GM23338 (cell line): ENCODE measurements around the gene ALDH1A2. TPM values are rescaled to one million over a fixed set of nuclear protein-coding genes. Genes with fewer than 3 reads are reported as not detected.

Experiments used
- ATAC-seq: fragments of 200-7000 bp; cut with Tn5 transposase; 3 replicates; pipeline ENCODE4 v1.9.1; 2020
- DNase-seq: peaks from one replicate; pipeline ENCODE4 v3.0.0-alpha.2; 2015; ENCODE audit warnings: low spot score
- H2AFZ ChIP-seq: fragments of 200-600 bp; sonication (generic); 2 replicates; pipeline ENCODE4 v1.8.0; 2016; ENCODE audit warnings: antibody characterized with exemption, mild to moderate bottlenecking, moderate library complexity
- H3F3A ChIP-seq: fragments of 200-600 bp; sonication (generic); replicated peaks from 2 replicates; pipeline ENCODE4 v1.8.0; 2017; ENCODE audit warnings: antibody characterized with exemption, mixed run types, low read depth
- H3K27ac ChIP-seq: fragments of 200-600 bp; sonication (generic); 2 replicates; pipeline ENCODE4 v1.6.1; 2016; ENCODE audit warnings: low read depth
- H3K27me3 ChIP-seq: fragments of 200-600 bp; sonication (generic); 2 replicates; pipeline ENCODE4 v1.8.0; 2016; ENCODE audit warnings: mild to moderate bottlenecking, mixed run types, moderate library complexity; ENCODE audit not compliant: insufficient read depth
- H3K36me3 ChIP-seq: fragments of 200-600 bp; sonication (generic); 2 replicates; pipeline ENCODE4 v1.8.0; 2016; ENCODE audit warnings: mild to moderate bottlenecking; ENCODE audit not compliant: insufficient read depth
- H3K4me1 ChIP-seq: fragments of 200-600 bp; sonication (generic); 2 replicates; pipeline ENCODE4 v1.8.0; 2016; ENCODE audit warnings: mild to moderate bottlenecking, moderate library complexity; ENCODE audit not compliant: insufficient read depth
- H3K4me2 ChIP-seq: fragments of 200-600 bp; sonication (generic); 2 replicates; pipeline ENCODE4 v1.7.1; 2017; ENCODE audit warnings: mixed run types
- H3K4me3 ChIP-seq: fragments of 200-600 bp; sonication (generic); 2 replicates; pipeline ENCODE4 v1.6.1; 2016; ENCODE audit warnings: mixed run types
- H3K79me2 ChIP-seq: fragments of 200-600 bp; sonication (generic); replicated peaks from 2 replicates; pipeline ENCODE4 v1.8.0; 2017; ENCODE audit warnings: mild to moderate bottlenecking; ENCODE audit not compliant: insufficient read depth
- H3K9me2 ChIP-seq: fragments of 200-600 bp; sonication (generic); 2 replicates; pipeline ENCODE4 v1.8.0; 2017; ENCODE audit not compliant: insufficient read depth
- H4K20me1 ChIP-seq: fragments of 200-600 bp; sonication (generic); replicated peaks from 2 replicates; pipeline ENCODE4 v1.8.0; 2017; ENCODE audit warnings: mild to moderate bottlenecking; ENCODE audit not compliant: insufficient read depth
- H3K27ac Mint-ChIP-seq: 2 replicates; pipeline ENCODE4 v1.8.0; 2020; ENCODE audit warnings: inconsistent platforms, mild to moderate bottlenecking, moderate library complexity, mixed read lengths
- H3K27me3 Mint-ChIP-seq: 3 replicates; pipeline ENCODE4 v1.8.0; 2022; ENCODE audit warnings: low read depth, mild to moderate bottlenecking, moderate library complexity, mixed read lengths, inconsistent platforms; ENCODE audit not compliant: insufficient read depth, poor library complexity
- H3K36me3 Mint-ChIP-seq: 3 replicates; pipeline ENCODE4 v1.8.0; 2021; ENCODE audit warnings: low read depth, mild to moderate bottlenecking, inconsistent platforms, moderate library complexity, mixed read lengths
- H3K4me1 Mint-ChIP-seq: 3 replicates; pipeline ENCODE4 v1.8.0; 2020; ENCODE audit warnings: mild to moderate bottlenecking, inconsistent platforms, mixed read lengths
- H3K4me3 Mint-ChIP-seq: 3 replicates; pipeline ENCODE4 v1.8.0; 2021; ENCODE audit warnings: moderate library complexity, mild to moderate bottlenecking, inconsistent platforms, mixed read lengths
- H3K9me3 Mint-ChIP-seq: 3 replicates; pipeline ENCODE4 v1.8.0; 2020; ENCODE audit warnings: moderate library complexity, mild to moderate bottlenecking, inconsistent platforms, mixed read lengths
- ETS1 ChIP-seq: IDR thresholded peaks from 2 replicates; pipeline ENCODE4 v1.6.1; 2016; ENCODE audit warnings: antibody characterized with exemption
- POLR2AphosphoS5 ChIP-seq: IDR thresholded peaks from 2 replicates; pipeline ENCODE4 v1.6.1; 2016; ENCODE audit warnings: antibody characterized with exemption, low read depth
- STAT1 ChIP-seq: IDR thresholded peaks from one replicate; pipeline ENCODE4 v1.6.1; 2016; ENCODE audit warnings: antibody characterized with exemption; ENCODE audit not compliant: unreplicated experiment
- ZNF331 ChIP-seq: fragments of 250-450 bp; sonication (Bioruptor Pico); IDR thresholded peaks from 2 replicates; pipeline ENCODE4 v1.5.0; 2020; ENCODE audit warnings: low read depth, mild to moderate bottlenecking, moderate library complexity
- polyA plus RNA-seq: library from polyadenylated mRNA; unstranded; fragments of >200 nt; fragmentation: Nextera tagmentation; extraction: Ambion mirVana; gene quantifications from 2 replicates; pipeline ENCODE4 v1.2.1, GENCODE V29; 2016
- total RNA-seq: library from RNA; depleted of rRNA; stranded (reverse); fragments of >200 nt; shearing (Covaris generic); gene quantifications from 2 replicates; pipeline ENCODE4 v1.2.3, GENCODE V29; 2014
- TF ChIP-seq, protein P1 (sequence below): fragments of 250-450 bp; sonication (Bioruptor Pico); IDR thresholded peaks from 2 replicates; pipeline ENCODE4 v1.5.0; 2020; ENCODE audit warnings: mild to moderate bottlenecking, moderate library complexity
- TF ChIP-seq, protein P2 (sequence below): IDR thresholded peaks from one replicate; pipeline ENCODE4 v1.6.1; 2018; ENCODE audit warnings: antibody characterized with exemption; ENCODE audit not compliant: unreplicated experiment

ALDH1A2 gene
- total and polyA plus RNA-seq, 2 experiments from 2014 or later: 0.80 TPM; not detected in 1

DNA sequence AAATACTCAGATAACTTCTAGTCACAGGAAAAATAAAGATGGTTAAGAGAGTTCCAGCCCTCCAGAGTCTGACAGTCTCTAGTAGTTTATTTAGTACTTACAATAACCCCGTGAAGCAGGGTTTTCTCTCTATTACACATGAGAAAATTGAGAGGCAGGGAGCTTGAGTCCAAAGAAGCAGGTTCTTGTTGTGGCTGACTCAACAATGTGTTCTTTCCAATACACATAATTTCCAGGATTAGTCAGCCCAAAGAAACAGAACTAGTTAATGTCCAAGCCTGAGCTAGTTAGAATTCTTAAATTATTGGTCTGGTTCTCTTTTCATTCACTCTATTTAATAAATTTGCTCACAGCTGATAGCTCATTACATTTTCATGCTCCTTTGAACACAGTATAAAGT lies 49.9 kb downstream of the ALDH1A2 start:
- Histone ChIP-seq H3K27me3 (no peaks in the 10 kb centered on the region), H3K4me2 (no peak overlapping the region), H3K36me3 (no peaks in the 10 kb centered on the region), H3K27ac (no peak overlapping the region), H3K4me1 (peaks cover 7% of the 10 kb centered on the region; the same call in 1 of the 2 replicates), H2AFZ (no peak overlapping the region), H3K9me2 (no peaks in the 10 kb centered on the region), H3F3A (no peaks in the 10 kb centered on the region), H3K79me2 (no peaks in the 10 kb centered on the region), H3K4me3 (no peak overlapping the region), H4K20me1 (no peaks in the 10 kb centered on the region)
- Mint-ChIP-seq H3K36me3 (no peaks in the 10 kb centered on the region), H3K4me3 (no peak overlapping the region), H3K9me3 (no peaks in the 10 kb centered on the region), H3K27ac (no peak overlapping the region), H3K27me3 (no peaks in the 10 kb centered on the region), H3K4me1 (peaks cover 9% of the 10 kb centered on the region; the same call in 2 of the 3 replicates)
- no peak for ATAC-seq
- TF ChIP-seq STAT1: no peak
- no peak for TF ChIP-seq ETS1
- no peak for TF ChIP-seq ZNF331 (CRISPR knock-in tag)
- TF ChIP-seq POLR2AphosphoS5: no peak
- TF ChIP-seq, protein P1, sequence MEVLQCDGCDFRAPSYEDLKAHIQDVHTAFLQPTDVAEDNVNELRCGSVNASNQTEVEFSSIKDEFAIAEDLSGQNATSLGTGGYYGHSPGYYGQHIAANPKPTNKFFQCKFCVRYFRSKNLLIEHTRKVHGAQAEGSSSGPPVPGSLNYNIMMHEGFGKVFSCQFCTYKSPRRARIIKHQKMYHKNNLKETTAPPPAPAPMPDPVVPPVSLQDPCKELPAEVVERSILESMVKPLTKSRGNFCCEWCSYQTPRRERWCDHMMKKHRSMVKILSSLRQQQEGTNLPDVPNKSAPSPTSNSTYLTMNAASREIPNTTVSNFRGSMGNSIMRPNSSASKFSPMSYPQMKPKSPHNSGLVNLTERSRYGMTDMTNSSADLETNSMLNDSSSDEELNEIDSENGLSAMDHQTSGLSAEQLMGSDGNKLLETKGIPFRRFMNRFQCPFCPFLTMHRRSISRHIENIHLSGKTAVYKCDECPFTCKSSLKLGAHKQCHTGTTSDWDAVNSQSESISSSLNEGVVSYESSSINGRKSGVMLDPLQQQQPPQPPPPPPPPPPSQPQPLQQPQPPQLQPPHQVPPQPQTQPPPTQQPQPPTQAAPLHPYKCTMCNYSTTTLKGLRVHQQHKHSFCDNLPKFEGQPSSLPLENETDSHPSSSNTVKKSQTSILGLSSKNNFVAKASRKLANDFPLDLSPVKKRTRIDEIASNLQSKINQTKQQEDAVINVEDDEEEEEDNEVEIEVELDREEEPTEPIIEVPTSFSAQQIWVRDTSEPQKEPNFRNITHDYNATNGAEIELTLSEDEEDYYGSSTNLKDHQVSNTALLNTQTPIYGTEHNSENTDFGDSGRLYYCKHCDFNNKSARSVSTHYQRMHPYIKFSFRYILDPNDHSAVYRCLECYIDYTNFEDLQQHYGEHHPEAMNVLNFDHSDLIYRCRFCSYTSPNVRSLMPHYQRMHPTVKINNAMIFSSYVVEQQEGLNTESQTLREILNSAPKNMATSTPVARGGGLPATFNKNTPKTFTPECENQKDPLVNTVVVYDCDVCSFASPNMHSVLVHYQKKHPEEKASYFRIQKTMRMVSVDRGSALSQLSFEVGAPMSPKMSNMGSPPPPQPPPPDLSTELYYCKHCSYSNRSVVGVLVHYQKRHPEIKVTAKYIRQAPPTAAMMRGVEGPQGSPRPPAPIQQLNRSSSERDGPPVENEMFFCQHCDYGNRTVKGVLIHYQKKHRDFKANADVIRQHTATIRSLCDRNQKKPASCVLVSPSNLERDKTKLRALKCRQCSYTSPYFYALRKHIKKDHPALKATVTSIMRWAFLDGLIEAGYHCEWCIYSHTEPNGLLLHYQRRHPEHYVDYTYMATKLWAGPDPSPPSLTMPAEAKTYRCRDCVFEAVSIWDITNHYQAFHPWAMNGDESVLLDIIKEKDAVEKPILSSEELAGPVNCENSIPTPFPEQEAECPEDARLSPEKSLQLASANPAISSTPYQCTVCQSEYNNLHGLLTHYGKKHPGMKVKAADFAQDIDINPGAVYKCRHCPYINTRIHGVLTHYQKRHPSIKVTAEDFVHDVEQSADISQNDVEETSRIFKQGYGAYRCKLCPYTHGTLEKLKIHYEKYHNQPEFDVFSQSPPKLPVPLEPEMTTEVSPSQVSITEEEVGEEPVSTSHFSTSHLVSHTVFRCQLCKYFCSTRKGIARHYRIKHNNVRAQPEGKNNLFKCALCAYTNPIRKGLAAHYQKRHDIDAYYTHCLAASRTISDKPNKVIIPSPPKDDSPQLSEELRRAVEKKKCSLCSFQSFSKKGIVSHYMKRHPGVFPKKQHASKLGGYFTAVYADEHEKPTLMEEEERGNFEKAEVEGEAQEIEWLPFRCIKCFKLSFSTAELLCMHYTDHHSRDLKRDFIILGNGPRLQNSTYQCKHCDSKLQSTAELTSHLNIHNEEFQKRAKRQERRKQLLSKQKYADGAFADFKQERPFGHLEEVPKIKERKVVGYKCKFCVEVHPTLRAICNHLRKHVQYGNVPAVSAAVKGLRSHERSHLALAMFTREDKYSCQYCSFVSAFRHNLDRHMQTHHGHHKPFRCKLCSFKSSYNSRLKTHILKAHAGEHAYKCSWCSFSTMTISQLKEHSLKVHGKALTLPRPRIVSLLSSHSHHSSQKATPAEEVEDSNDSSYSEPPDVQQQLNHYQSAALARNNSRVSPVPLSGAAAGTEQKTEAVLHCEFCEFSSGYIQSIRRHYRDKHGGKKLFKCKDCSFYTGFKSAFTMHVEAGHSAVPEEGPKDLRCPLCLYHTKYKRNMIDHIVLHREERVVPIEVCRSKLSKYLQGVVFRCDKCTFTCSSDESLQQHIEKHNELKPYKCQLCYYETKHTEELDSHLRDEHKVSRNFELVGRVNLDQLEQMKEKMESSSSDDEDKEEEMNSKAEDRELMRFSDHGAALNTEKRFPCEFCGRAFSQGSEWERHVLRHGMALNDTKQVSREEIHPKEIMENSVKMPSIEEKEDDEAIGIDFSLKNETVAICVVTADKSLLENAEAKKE (CRISPR knock-in tag): no peak
- TF ChIP-seq, protein P2, sequence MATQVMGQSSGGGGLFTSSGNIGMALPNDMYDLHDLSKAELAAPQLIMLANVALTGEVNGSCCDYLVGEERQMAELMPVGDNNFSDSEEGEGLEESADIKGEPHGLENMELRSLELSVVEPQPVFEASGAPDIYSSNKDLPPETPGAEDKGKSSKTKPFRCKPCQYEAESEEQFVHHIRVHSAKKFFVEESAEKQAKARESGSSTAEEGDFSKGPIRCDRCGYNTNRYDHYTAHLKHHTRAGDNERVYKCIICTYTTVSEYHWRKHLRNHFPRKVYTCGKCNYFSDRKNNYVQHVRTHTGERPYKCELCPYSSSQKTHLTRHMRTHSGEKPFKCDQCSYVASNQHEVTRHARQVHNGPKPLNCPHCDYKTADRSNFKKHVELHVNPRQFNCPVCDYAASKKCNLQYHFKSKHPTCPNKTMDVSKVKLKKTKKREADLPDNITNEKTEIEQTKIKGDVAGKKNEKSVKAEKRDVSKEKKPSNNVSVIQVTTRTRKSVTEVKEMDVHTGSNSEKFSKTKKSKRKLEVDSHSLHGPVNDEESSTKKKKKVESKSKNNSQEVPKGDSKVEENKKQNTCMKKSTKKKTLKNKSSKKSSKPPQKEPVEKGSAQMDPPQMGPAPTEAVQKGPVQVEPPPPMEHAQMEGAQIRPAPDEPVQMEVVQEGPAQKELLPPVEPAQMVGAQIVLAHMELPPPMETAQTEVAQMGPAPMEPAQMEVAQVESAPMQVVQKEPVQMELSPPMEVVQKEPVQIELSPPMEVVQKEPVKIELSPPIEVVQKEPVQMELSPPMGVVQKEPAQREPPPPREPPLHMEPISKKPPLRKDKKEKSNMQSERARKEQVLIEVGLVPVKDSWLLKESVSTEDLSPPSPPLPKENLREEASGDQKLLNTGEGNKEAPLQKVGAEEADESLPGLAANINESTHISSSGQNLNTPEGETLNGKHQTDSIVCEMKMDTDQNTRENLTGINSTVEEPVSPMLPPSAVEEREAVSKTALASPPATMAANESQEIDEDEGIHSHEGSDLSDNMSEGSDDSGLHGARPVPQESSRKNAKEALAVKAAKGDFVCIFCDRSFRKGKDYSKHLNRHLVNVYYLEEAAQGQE: no peak
- no peak for DNase-seq
